Type B pancreatic cell (in vitro differentiated cells): ENCODE results near the gene CETP. TPM values are rescaled to one million over a fixed set of nuclear protein-coding genes. Genes with fewer than 3 reads are reported as not detected.

Experiments
- DNase-seq: peaks from one replicate; pipeline ENCODE4 v3.0.0; 2021; ENCODE audit warnings: mixed read lengths; ENCODE audit not compliant: unreplicated experiment; ENCODE audit errors: extremely low spot score
- H3K27ac Mint-ChIP-seq: 2 replicates; pipeline ENCODE4 v1.8.0; 2021; ENCODE audit warnings: mild to moderate bottlenecking, mixed read lengths
- H3K27me3 Mint-ChIP-seq: 2 replicates; pipeline ENCODE4 v1.8.0; 2021; ENCODE audit warnings: mixed read lengths
- H3K36me3 Mint-ChIP-seq: 2 replicates; pipeline ENCODE4 v1.8.0; 2021; ENCODE audit warnings: mixed read lengths
- H3K4me1 Mint-ChIP-seq: one replicate; pipeline ENCODE4 v1.8.0; 2021; ENCODE audit warnings: mixed read lengths; ENCODE audit not compliant: unreplicated experiment
- H3K4me3 Mint-ChIP-seq: 2 replicates; pipeline ENCODE4 v1.8.0; 2021; ENCODE audit warnings: mild to moderate bottlenecking, mixed read lengths
- H3K9me3 Mint-ChIP-seq: 2 replicates; pipeline ENCODE4 v1.8.0; 2021; ENCODE audit warnings: mixed read lengths
- CTCF ChIP-seq: fragments of 200-600 bp; sonication (generic); conservative IDR thresholded peaks from 2 replicates; pipeline ENCODE4 v1.5.0; 2021; ENCODE audit warnings: antibody characterized with exemption, mild to moderate bottlenecking
- long read RNA-seq: library from polyadenylated mRNA; unstranded; transcript quantifications from one replicate; pipeline ENCODE4 v2.0.0, GENCODE V29; 2020
- total RNA-seq: library from RNA; stranded (reverse); gene quantifications from 2 replicates; pipeline ENCODE4 v1.2.1, GENCODE V29; 2021; ENCODE audit warnings: low replicate concordance

CETP gene
- not detected in 2 replicates for total RNA-seq
- long read RNA-seq = 0 reads

DNA sequence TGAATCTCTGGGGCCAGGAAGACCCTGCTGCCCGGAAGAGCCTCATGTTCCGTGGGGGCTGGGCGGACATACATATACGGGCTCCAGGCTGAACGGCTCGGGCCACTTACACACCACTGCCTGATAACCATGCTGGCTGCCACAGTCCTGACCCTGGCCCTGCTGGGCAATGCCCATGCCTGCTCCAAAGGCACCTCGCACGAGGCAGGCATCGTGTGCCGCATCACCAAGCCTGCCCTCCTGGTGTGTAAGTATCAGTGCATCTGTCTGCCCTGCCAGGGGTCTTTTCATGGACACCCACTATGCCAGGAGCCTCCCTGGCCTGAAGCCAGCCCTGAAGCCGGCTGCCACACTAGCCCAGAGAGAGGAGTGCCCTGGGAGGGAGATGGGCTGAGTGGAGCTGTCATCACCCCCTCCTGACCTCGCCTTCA is at the start of gene CETP:
Gene CETP, plus strand, starts transcription at position 100 of the 431 bp plus-strand sequence. Its CDS starts 30 bp downstream, at position 130.
- Mint-ChIP-seq H3K4me3 (no peak within 1 kb of the TSS), H3K27me3 (no peaks in the 10 kb centered on the region), H3K36me3 (no peaks in the 10 kb centered on the region), H3K4me1 (no peaks in the 10 kb centered on the region), H3K27ac (no peak within 1 kb of the TSS), H3K9me3 (no peaks in the 10 kb centered on the region)
- no peak for DNase-seq
- no peak for TF ChIP-seq CTCF

- no peaks in the 10 kb centered on the region for H3K27me3 Mint-ChIP-seq
- H3K9me3 Mint-ChIP-seq = no peaks in the 10 kb centered on the region
- DNase-seq = no peak
- peak overlapping the region; percentile 2 for H3K4me3 Mint-ChIP-seq
- H3K27ac Mint-ChIP-seq = peak overlapping the region; percentile 39
- peaks cover 4% of the 10 kb centered on the region for H3K36me3 Mint-ChIP-seq
- TF ChIP-seq CTCF = no peak
- peaks cover 36% of the 10 kb centered on the region for H3K4me1 Mint-ChIP-seq
Measured at GRCh38 chr16:56912746-56913708, 48.7 kb upstream of the CETP start.

DNA sequence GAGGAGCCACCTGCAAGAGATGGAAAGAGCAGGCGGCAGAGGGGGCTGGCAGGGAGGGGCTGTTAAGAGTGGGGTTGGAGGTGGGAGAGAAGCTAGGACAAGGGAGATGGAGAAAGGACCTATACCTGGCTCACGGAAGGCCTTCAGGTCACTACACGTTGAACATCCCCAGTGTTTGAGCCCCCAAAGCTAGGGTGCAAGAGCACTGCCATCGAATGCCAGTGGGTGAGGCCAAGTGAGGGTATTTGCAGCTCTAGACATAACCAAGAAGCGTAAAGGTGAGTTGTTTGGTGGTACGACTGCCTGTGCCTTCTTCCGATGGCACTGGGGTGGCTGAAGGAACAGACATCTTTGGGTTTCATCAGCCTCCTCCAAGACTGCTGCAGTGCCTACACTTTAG is 46.9 kb upstream of the CETP start:
- no peak for DNase-seq
- Mint-ChIP-seq H3K27ac (no peak overlapping the region), H3K27me3 (no peaks in the 10 kb centered on the region), H3K36me3 (peaks cover 4% of the 10 kb centered on the region), H3K9me3 (peaks cover 8% of the 10 kb centered on the region), H3K4me1 (peaks cover 44% of the 10 kb centered on the region), H3K4me3 (no peak overlapping the region)
- no peak for TF ChIP-seq CTCF

- no peaks in the 10 kb centered on the region for H3K27me3 Mint-ChIP-seq
- no peak overlapping the region for H3K27ac Mint-ChIP-seq
- peaks cover 8% of the 10 kb centered on the region for H3K9me3 Mint-ChIP-seq
- H3K4me1 Mint-ChIP-seq = peaks cover 41% of the 10 kb centered on the region
- no peak for TF ChIP-seq CTCF
- no peak overlapping the region for H3K4me3 Mint-ChIP-seq
- peaks cover 4% of the 10 kb centered on the region for H3K36me3 Mint-ChIP-seq
- DNase-seq = no peak
Measured at GRCh38 chr16:56915336-56916119, 46.2 kb upstream of the CETP start.

GRCh38 chr16:56916571-56917403 is 45.0 kb upstream of the CETP start:
- peaks cover 47% of the 10 kb centered on the region for H3K4me1 Mint-ChIP-seq
- DNase-seq = no peak
- peaks cover 8% of the 10 kb centered on the region for H3K9me3 Mint-ChIP-seq
- H3K36me3 Mint-ChIP-seq = peaks cover 4% of the 10 kb centered on the region
- H3K27ac Mint-ChIP-seq = peak overlapping the region; percentile 22
- no peak overlapping the region for H3K4me3 Mint-ChIP-seq
- no peaks in the 10 kb centered on the region for H3K27me3 Mint-ChIP-seq
- TF ChIP-seq CTCF = no peak
